GM11168 (cell line): ENCODE results near the gene ABCC10.
"Not testable (repeated sequence)": the region's sequence is repeated elsewhere in the genome, so short reads cannot be mapped to it uniquely, and the experiment has no call there.

ENCODE experiments used
- in situ Hi-C: fragments of 300-500 bp; cut with MboI; formaldehyde crosslinking; loops from one replicate; pipeline ENCODE4 v1.12.0; 2022; ENCODE audit warnings: low sequenced_read_pairs; ENCODE audit not compliant: unreplicated experiment

The ABCC10 gene

GRCh38 chr6:43405354-43405753 lies 22.0 kb upstream of the ABCC10 start:
- in situ Hi-C loops = loop anchor here (10.0 kb wide), 1 partner anchor 141 kb away; no protein-coding TSS in a partner anchor

DNA sequence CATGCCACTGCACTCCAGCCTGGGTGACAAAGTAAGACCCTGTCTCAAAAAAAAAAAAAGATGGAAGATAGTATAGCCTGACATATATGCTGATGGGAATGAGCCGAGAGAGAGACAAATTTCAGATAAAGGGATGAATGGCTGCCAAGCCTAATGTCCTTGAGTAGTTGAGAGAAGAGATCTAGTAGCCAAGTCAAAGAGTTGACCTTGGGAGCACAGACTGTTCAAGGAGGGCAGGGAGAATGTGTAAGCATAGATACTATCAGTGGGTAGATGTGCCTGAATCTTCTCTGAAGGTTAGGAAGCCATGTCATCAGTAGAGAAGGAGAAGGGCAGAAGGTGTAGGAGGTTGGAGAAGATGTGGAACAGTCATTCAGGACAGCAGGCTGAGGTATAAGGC lies 20.0 kb upstream of the ABCC10 start:
- in situ Hi-C loops = loop anchor here (10.0 kb wide), 1 partner anchor 142 kb away; no protein-coding TSS in a partner anchor

- in situ Hi-C loops = loop anchor here (10.0 kb wide), 1 partner anchor 143 kb away; no protein-coding TSS in a partner anchor
These were observed 19.1 kb upstream of the ABCC10 start for GRCh38 chr6:43408259-43408658.

DNA sequence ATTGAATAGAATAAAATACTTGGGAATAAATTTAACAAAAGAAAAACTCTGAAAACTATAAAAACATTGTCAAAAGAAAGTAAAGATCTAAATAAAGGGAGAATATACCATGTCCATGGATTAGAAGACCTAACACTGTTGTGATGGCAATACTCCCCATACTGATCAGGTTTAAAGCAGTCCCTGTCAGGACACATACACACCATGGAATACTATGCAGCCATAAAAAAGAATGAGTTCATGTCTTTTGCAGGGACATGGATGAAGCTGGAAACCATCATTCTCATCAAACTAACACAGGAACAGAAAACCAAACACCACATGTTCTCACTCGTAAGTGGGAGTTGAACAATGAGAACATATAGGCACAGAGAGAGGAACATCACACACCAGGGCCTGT lies 16.6 kb upstream of the ABCC10 start:
- in situ Hi-C loops = not testable (repeated sequence)

- in situ Hi-C loops = no loop called here
These were observed 14.8 kb upstream of the ABCC10 start for GRCh38 chr6:43412541-43412940.

DNA sequence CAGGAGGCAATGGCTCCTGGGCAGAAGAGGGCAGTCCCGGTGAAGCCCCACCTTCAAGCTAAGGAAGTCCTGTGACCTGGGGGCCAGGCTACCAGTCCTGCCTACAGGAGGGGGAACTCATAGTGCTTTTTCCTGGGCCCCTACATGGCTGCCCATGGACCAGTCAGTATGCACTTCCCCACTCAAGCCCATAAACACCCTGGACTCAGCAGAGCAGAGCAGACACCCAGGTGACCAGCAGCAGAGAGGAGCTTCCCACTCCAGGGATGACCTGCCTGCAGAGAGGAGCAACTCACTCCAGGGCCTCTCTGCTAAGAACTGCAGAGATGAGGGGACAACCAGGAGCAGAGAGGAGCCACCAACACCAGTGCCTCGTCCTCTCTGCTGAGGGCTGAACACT lies 14.3 kb upstream of the ABCC10 start:
- in situ Hi-C loops = no loop called here

GRCh38 chr6:43415275-43415674 lies 12.1 kb upstream of the ABCC10 start:
- in situ Hi-C loops = not testable (repeated sequence)

- in situ Hi-C loops = no loop called here
These were observed 10.4 kb upstream of the ABCC10 start for GRCh38 chr6:43416935-43417334.

- in situ Hi-C loops = no loop called here
These were observed 7.2 kb upstream of the ABCC10 start for GRCh38 chr6:43420012-43420709.

DNA sequence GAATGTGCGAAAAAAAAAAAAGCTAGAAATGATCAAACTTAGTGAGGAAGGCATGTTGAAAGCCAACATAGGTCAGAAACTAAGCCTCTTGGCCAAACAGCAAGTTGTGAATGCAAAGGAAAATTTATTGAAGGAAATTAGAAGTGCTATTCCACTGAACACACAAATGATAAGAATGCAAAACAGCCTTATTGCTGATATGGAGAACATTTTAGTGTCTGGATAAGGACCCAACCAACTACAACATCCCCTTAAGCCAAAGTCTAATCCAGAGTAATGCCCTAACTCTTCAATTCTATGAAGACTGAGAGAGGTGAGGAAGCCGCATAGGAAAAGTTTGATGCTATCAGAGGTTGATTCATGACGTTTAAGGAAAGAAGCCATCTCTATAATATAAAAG lies 5.5 kb upstream of the ABCC10 start:
- in situ Hi-C loops = no loop called here

DNA sequence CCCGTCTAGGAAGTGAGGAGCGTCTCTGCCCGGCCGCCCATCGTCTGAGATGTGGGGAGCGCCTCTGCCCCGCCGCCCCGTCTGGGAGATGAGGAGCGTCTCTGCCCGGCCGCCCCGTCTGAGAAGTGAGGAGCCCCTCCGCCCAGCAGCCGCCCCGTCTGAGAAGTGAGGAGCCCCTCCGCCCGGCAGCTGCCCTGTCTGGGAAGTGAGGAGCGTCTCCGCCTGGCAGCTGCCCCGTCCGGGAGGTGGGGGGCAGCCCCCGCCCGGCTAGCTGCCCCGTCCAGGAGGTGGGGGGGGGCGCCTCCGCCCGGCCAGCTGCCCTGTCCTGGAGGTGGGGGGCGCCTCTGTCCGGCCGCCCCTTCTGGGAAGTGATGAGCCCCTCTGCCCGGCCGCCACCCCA lies 2.3 kb upstream of the ABCC10 start:
- in situ Hi-C loops = not testable (repeated sequence)

DNA sequence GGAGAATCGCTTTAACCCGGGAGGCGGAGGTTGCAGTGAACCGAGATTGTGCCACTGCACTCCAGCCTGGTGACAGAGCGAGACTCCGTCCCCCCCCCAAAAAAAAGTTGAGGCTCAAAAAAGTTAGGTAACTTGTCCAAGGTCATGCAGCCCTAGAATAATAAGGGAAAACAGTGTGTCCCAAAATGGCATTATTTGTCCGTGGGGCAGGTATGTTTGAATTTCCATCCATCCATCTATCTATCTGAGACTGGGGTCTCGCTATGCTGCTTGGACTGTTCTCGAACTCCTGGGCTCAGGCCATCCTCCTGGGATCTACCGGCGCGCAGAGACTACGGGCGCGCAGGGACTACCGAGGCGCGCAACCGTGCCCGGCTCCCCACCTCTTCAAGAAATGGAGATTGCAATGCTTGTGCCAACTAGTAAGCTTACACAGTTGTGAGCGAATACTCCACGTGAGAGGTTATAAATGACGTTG lies 374 bp upstream of the ABCC10 start:
- in situ Hi-C loops = no loop called here

- in situ Hi-C loops = no loop called here
These were observed 800 bp downstream of the ABCC10 start for GRCh38 chr6:43428112-43428570.

- in situ Hi-C loops = no loop called here
These were observed 1.5 kb downstream of the ABCC10 start for GRCh38 chr6:43428874-43429273.

DNA sequence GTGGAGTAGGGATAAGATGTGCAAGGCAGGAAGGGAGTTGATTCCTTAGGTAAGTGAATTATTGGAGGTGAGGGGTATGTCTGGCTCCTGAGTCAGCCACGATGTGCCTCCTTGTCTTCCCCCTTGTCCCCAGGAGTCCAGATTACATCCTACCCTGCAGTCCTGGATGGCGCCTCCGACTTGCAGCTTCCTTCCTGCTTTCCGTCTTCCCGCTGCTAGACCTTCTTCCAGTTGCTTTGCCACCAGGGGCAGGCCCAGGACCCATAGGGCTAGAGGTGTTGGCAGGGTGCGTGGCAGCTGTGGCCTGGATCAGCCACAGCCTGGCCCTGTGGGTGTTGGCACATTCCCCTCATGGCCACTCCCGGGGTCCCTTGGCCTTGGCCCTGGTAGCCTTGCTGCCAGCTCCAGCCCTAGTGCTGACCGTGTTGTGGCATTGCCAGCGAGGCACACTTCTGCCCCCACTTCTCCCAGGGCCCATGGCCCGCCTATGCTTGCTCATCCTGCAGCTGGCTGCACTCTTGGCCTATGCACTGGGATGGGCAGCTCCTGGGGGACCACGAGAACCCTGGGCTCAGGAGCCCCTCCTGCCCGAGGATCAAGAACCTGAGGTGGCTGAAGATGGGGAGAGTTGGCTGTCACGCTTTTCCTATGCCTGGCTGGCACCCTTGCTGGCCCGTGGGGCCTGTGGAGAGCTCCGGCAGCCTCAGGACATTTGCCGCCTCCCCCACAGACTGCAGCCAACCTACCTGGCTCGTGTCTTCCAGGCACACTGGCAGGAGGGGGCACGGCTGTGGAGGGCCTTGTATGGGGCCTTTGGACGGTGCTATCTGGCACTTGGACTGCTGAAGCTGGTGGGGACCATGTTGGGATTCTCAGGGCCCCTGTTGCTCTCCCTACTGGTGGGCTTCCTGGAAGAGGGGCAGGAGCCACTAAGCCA lies 4.9 kb downstream of the ABCC10 start:
- in situ Hi-C loops = no loop called here

DNA sequence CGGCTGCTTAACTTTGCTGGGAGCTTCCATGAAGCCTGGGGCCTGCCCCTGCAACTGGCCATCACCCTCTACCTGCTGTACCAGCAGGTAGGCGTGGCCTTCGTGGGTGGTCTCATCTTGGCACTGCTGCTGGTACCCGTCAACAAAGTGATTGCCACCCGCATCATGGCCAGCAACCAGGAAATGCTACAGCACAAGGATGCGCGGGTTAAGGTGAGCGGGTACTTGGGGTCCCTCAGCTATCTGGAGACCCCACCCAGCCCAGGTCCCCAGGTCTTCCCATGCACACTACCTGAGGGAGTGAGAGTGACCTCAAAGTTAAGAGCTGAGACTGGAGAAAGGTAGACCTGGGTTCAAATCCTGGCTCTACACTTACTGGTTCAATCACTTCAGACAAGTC lies 5.8 kb downstream of the ABCC10 start:
- in situ Hi-C loops = no loop called here

DNA sequence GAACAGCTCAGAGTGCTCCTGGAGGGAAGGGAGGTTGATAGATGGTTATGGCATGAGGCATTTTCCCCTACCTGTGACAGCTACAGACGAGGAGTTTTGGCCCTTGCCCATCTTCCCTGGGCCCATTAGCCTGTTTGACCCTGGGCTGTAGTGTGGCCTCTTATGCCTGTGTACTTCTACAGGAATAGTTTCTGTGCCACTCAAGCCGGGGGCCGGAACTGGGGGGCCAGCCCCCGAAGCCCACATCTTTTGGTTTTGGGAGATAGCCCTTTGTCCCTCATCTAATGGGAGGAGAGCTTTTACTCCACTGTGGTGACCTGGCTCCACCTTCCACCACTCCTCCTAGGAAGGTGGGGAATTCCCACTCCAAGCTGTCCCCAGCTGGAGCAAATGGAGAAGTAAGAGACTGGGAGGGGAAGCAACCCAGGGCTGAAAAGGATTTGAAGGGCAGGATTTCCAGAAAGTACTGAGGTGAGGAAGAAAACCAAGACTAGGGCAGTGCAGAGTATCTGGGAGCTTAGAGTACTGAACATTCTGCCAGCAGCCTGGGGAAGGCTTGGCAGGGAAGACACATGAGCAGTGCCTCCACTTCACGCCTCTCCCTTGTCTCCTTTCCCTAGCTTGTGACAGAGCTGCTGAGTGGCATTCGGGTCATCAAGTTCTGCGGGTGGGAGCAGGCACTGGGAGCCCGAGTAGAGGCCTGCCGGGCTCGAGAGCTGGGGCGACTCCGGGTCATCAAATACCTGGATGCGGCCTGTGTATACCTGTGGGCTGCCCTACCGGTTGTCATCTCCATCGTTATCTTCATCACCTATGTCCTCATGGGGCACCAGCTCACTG lies 6.9 kb downstream of the ABCC10 start:
- in situ Hi-C loops = no loop called here

DNA sequence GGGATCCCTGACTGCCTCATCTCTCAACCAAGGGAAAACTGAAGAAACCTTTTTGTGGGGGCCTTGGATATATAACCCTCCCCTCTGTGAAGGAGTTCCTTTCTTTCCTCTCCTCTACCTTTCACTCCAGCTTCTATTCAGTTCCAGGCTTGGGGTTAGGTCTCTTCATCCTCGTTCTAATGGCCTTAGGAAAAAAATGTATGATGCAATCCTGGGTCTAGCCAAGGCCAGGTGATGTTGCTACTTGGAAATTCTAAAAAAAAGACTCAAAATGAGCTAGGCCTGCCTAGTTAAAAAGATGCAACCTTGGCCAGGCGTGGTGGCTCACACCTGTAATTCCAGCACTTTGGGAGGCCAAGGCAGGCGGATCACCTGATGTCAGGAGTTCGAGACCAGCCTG lies 7.6 kb downstream of the ABCC10 start:
- in situ Hi-C loops = no loop called here

DNA sequence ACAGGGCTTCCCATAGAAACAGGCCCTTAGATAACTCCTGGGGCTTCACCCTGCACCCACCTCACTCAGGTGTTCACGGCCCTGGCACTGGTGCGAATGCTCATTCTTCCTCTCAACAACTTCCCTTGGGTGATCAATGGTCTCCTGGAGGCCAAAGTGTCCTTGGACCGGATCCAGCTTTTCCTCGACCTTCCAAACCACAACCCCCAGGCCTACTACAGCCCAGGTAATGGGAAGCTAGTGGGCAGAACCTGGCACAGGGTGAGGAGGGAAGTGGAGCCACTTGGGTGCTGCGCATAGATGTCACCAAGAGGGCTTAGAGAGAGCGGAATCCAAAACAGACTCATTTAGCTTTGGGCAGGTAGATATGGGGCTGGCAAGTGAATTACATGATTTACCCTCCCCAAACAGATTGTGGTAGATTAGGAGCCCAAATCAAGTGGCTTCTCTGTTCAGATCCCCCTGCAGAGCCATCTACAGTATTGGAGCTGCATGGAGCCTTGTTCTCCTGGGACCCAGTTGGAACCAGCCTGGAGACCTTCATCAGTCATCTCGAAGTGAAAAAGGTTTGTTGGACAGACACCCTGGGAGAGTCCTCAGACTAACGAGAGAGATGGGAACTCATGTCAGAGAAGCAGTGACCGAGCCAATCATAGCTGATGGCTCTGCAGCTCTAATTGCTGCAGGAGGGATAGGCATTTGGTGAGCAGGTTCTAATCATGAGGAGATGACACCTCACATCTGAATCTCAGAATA lies 8.5 kb downstream of the ABCC10 start:
- in situ Hi-C loops = no loop called here
